ENCODE data around the gene LDB2.

DNA sequence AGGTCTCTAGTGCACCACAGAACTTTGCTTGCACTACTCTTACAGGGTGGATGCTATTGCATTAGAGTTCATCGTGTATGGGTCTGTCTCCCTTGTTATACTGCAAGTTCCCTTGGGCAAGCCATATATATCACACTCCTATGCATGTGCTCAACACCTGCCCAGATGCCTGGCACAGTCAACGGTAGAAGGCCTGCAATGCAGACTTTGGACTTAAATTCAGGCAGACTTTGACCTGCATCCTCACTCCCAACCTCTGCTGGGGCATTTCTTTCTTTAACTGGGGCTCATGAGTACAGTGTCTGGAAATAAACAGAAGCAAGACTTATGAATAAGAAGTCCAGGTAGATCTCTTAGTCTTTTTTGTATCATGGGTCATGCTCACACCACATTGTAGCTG lies 148.2 kb downstream of the LDB2 start:
- TF ChIP-seq, protein P1, sequence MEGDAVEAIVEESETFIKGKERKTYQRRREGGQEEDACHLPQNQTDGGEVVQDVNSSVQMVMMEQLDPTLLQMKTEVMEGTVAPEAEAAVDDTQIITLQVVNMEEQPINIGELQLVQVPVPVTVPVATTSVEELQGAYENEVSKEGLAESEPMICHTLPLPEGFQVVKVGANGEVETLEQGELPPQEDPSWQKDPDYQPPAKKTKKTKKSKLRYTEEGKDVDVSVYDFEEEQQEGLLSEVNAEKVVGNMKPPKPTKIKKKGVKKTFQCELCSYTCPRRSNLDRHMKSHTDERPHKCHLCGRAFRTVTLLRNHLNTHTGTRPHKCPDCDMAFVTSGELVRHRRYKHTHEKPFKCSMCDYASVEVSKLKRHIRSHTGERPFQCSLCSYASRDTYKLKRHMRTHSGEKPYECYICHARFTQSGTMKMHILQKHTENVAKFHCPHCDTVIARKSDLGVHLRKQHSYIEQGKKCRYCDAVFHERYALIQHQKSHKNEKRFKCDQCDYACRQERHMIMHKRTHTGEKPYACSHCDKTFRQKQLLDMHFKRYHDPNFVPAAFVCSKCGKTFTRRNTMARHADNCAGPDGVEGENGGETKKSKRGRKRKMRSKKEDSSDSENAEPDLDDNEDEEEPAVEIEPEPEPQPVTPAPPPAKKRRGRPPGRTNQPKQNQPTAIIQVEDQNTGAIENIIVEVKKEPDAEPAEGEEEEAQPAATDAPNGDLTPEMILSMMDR (IDR thresholded peaks at IDR 0.05): no peak
- TF ChIP-seq POLR2A (IDR thresholded peaks at IDR 0.05): no peak

All from heart left ventricle (tissue), 13 donors.